HG02852 (cell line): ENCODE measurements around the gene SPDYE16.
A peak's percentile ranks its signal among the peaks of the same experiment; 100 is the strongest.
"Not testable (repeated sequence)": the region's sequence is repeated elsewhere in the genome, so short reads cannot be mapped to it uniquely, and the experiment has no call there.

Experiments
- ATAC-seq: cut with Tn5 transposase; IDR thresholded peaks from one replicate; pipeline ENCODE4 v1.9.1; 2021; ENCODE audit warnings: mild to moderate bottlenecking, moderate library complexity; ENCODE audit not compliant: unreplicated experiment

The SPDYE16 gene

GRCh38 chr7:76505168-76506080 is 37.7 kb downstream of the SPDYE16 start:
- no peak for ATAC-seq

GRCh38 chr7:76504351-76505167 is 38.5 kb downstream of the SPDYE16 start:
- ATAC-seq, result not testable (repeated sequence)

- not testable (repeated sequence) for ATAC-seq
Observed at GRCh38 chr7:76503244-76503643, 39.9 kb downstream of the SPDYE16 start.

GRCh38 chr7:76502836-76503235 is 40.3 kb downstream of the SPDYE16 start:
- ATAC-seq, result not testable (repeated sequence)

GRCh38 chr7:76502224-76502623 is 40.9 kb downstream of the SPDYE16 start:
- not testable (repeated sequence) for ATAC-seq

GRCh38 chr7:76499924-76500241 is 43.2 kb downstream of the SPDYE16 start:
- not testable (repeated sequence) for ATAC-seq

- not testable (repeated sequence) for ATAC-seq
Observed at GRCh38 chr7:76499201-76499923, 43.7 kb downstream of the SPDYE16 start.

- not testable (repeated sequence) for ATAC-seq
Observed at GRCh38 chr7:76498583-76499200, 44.4 kb downstream of the SPDYE16 start.

- not testable (repeated sequence) for ATAC-seq
Observed at GRCh38 chr7:76497918-76498582, 45.0 kb downstream of the SPDYE16 start.

GRCh38 chr7:76495717-76496116 is 47.4 kb downstream of the SPDYE16 start:
- ATAC-seq, result not testable (repeated sequence)

GRCh38 chr7:76492139-76492538 is 51.0 kb downstream of the SPDYE16 start:
- not testable (repeated sequence) for ATAC-seq

GRCh38 chr7:76487969-76488368 is 55.1 kb downstream of the SPDYE16 start:
- ATAC-seq, result not testable (repeated sequence)

GRCh38 chr7:76486618-76487017 is 56.5 kb downstream of the SPDYE16 start:
- ATAC-seq, result peak; percentile 99

- peak; percentile 13 for ATAC-seq
Observed at GRCh38 chr7:76485822-76486610, 57.1 kb downstream of the SPDYE16 start.

- ATAC-seq, result not testable (repeated sequence)
Observed at GRCh38 chr7:76484456-76484855, 58.6 kb downstream of the SPDYE16 start.

GRCh38 chr7:76483081-76483480 is 60.0 kb downstream of the SPDYE16 start:
- not testable (repeated sequence) for ATAC-seq

- ATAC-seq, result not testable (repeated sequence)
Observed at GRCh38 chr7:76482660-76483059, 60.4 kb downstream of the SPDYE16 start.
